Vagina (tissue), 2 donors: ENCODE data around the gene CRYGB.
"Not testable (repeated sequence)": the region's sequence is repeated elsewhere in the genome, so short reads cannot be mapped to it uniquely, and the experiment has no call there.

Experiments
- POLR2A ChIP-seq, 2 donors: fragments of 450-650 bp; IDR thresholded peaks; one replicate each; pipeline ENCODE4 v1.6.1; 2017; ENCODE audit warnings: antibody characterized with exemption in 2 of 2, mild to moderate bottlenecking in 2 of 2, moderate library complexity in 2 of 2
- POLR2AphosphoS5 ChIP-seq, 2 donors: sonication (generic); formaldehyde crosslinking; IDR thresholded peaks; one replicate each; pipeline ENCODE4 v1.9.0; 2017; ENCODE audit warnings: antibody characterized with exemption in 2 of 2, mild to moderate bottlenecking in 2 of 2, low read depth in 1 of 2; ENCODE audit not compliant: insufficient read depth in 1 of 2
- TF ChIP-seq, protein P1 (sequence below), 3 experiments: fragments of 450-650 bp in 2 of 3; fragments of 200-600 bp in 1 of 3; sonication (generic) in 1 of 3; IDR thresholded peaks; one replicate each; pipeline ENCODE4 v1.5.1; 2017 to 2019; ENCODE audit warnings: antibody characterized with exemption in 3 of 3, mild to moderate bottlenecking in 2 of 3, moderate library complexity in 2 of 3

DNA sequence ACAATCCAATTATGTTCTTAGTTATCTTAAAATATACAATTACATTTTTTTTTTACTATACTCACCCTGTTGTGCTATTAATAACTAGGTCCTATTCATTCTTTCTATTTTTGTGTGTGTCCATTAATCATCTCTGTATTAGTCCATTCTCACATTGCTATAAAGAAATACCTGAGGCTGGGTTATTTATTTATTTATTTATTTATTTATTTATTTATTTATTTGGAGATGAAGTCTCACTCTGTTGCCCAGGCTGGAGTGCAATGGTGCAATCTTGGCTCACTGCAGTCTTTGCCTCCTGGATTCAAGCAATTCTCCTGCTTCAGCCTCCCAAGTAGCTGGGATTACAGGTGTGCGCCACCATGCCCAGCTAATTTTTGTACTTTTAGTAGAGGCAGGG is 47.3 kb downstream of the CRYGB start:
- TF ChIP-seq POLR2A (IDR thresholded peaks at IDR 0.05); POLR2AphosphoS5 (IDR thresholded peaks at IDR 0.05; ENCODE audit: insufficient read depth in 1 of 2, low read depth in 1 of 2): not testable (repeated sequence)
- TF ChIP-seq, protein P1, sequence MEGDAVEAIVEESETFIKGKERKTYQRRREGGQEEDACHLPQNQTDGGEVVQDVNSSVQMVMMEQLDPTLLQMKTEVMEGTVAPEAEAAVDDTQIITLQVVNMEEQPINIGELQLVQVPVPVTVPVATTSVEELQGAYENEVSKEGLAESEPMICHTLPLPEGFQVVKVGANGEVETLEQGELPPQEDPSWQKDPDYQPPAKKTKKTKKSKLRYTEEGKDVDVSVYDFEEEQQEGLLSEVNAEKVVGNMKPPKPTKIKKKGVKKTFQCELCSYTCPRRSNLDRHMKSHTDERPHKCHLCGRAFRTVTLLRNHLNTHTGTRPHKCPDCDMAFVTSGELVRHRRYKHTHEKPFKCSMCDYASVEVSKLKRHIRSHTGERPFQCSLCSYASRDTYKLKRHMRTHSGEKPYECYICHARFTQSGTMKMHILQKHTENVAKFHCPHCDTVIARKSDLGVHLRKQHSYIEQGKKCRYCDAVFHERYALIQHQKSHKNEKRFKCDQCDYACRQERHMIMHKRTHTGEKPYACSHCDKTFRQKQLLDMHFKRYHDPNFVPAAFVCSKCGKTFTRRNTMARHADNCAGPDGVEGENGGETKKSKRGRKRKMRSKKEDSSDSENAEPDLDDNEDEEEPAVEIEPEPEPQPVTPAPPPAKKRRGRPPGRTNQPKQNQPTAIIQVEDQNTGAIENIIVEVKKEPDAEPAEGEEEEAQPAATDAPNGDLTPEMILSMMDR (IDR thresholded peaks at IDR 0.05): not testable (repeated sequence)
